ENCODE results near the gene HPSE2.

HPSE2 gene

GRCh38 chr10:98414578-98414931 is 821.1 kb downstream of the HPSE2 start:
- Histone ChIP-seq H3K27me3 (ENCODE audit: insufficient read depth, low read depth, severe bottlenecking) (no peaks in the 10 kb centered on the region), H3K9me3 (ENCODE audit: severe bottlenecking) (no peaks in the 10 kb centered on the region), H3K36me3 (no peaks in the 10 kb centered on the region), H3K27ac (no peak overlapping the region), H3K4me3 (ENCODE audit: low read depth, low read length) (no peak overlapping the region)
- DNase-seq, result no peak
- TF ChIP-seq CTCF (IDR thresholded peaks at IDR 0.05; ENCODE audit: low read depth, low read length), result no peak

- H3K36me3 ChIP-seq, result no peaks in the 10 kb centered on the region
- H3K27ac ChIP-seq, result no peak overlapping the region
- no peaks in the 10 kb centered on the region for H3K9me3 ChIP-seq (ENCODE audit: severe bottlenecking)
- no peaks in the 10 kb centered on the region for H3K27me3 ChIP-seq (ENCODE audit: insufficient read depth, low read depth, severe bottlenecking)
- TF ChIP-seq CTCF (IDR thresholded peaks at IDR 0.05; ENCODE audit: low read depth, low read length), result no peak
- DNase-seq, result no peak
- no peak overlapping the region for H3K4me3 ChIP-seq (ENCODE audit: low read depth, low read length)
Measured at GRCh38 chr10:98411768-98412167, 823.9 kb downstream of the HPSE2 start.

- H3K27me3 ChIP-seq (ENCODE audit: insufficient read depth, low read depth, severe bottlenecking), result no peaks in the 10 kb centered on the region
- H3K9me3 ChIP-seq (ENCODE audit: severe bottlenecking), result no peaks in the 10 kb centered on the region
- TF ChIP-seq CTCF (IDR thresholded peaks at IDR 0.05; ENCODE audit: low read depth, low read length), result no peak
- no peak overlapping the region for H3K27ac ChIP-seq
- no peaks in the 10 kb centered on the region for H3K36me3 ChIP-seq
- H3K4me3 ChIP-seq (ENCODE audit: low read depth, low read length), result no peak overlapping the region
- DNase-seq, result no peak
Measured at GRCh38 chr10:98411166-98411565, 824.5 kb downstream of the HPSE2 start.

GRCh38 chr10:98410759-98411158 is 824.9 kb downstream of the HPSE2 start:
- Histone ChIP-seq H3K27me3 (ENCODE audit: insufficient read depth, low read depth, severe bottlenecking) (no peaks in the 10 kb centered on the region), H3K27ac (no peak overlapping the region)
- no peak for DNase-seq

GRCh38 chr10:98410135-98410743 is 825.4 kb downstream of the HPSE2 start:
- no peak overlapping the region for H3K27ac ChIP-seq
- no peak for DNase-seq
- no peaks in the 10 kb centered on the region for H3K36me3 ChIP-seq
- TF ChIP-seq CTCF (IDR thresholded peaks at IDR 0.05; ENCODE audit: low read depth, low read length), result no peak
- no peaks in the 10 kb centered on the region for H3K27me3 ChIP-seq (ENCODE audit: insufficient read depth, low read depth, severe bottlenecking)
- no peaks in the 10 kb centered on the region for H3K9me3 ChIP-seq (ENCODE audit: severe bottlenecking)
- no peak overlapping the region for H3K4me3 ChIP-seq (ENCODE audit: low read depth, low read length)

More at GRCh38 chr10:98410759-98411158, 824.9 kb downstream of the HPSE2 start:
- Histone ChIP-seq H3K9me3 (ENCODE audit: severe bottlenecking) (no peaks in the 10 kb centered on the region), H3K4me3 (ENCODE audit: low read depth, low read length) (no peak overlapping the region), H3K36me3 (no peaks in the 10 kb centered on the region)
- no peak for TF ChIP-seq CTCF (IDR thresholded peaks at IDR 0.05; ENCODE audit: low read depth, low read length)

GRCh38 chr10:98408799-98409198 is 826.9 kb downstream of the HPSE2 start:
- Histone ChIP-seq H3K27ac (no peak overlapping the region), H3K9me3 (ENCODE audit: severe bottlenecking) (no peaks in the 10 kb centered on the region), H3K36me3 (no peaks in the 10 kb centered on the region), H3K4me3 (ENCODE audit: low read depth, low read length) (no peak overlapping the region), H3K27me3 (ENCODE audit: insufficient read depth, low read depth, severe bottlenecking) (no peaks in the 10 kb centered on the region)
- no peak for TF ChIP-seq CTCF (IDR thresholded peaks at IDR 0.05; ENCODE audit: low read depth, low read length)
- DNase-seq, result no peak

All from WERI-Rb-1 (cell line).